NT2/D1 (cell line): ENCODE measurements around the gene CIBAR2.

Experiments used
- SUZ12 ChIP-seq: IDR thresholded peaks from 2 replicates; pipeline ENCODE4 v1.6.1; 2011; ENCODE audit not compliant: insufficient read length, insufficient read depth; ENCODE audit errors: extremely low read depth
- YY1 ChIP-seq: IDR thresholded peaks from 2 replicates; pipeline ENCODE4 v1.6.1; 2011; ENCODE audit not compliant: insufficient read length, insufficient read depth
- ZNF274 ChIP-seq: IDR thresholded peaks from 2 replicates; pipeline ENCODE4 v1.6.1; 2011; ENCODE audit warnings: mild to moderate bottlenecking, low read depth, low read length

GRCh38 chr16:85089525-85089924, 22.7 kb downstream of the CIBAR2 start:
- TF ChIP-seq YY1 = no peak
- no peak for TF ChIP-seq ZNF274
- TF ChIP-seq SUZ12 = no peak
